Gastroesophageal sphincter (tissue), 3 donors: ENCODE results near the gene LAMA2.

Source experiments
- POLR2AphosphoS5 ChIP-seq: sonication (generic); formaldehyde crosslinking; IDR thresholded peaks from one replicate; pipeline ENCODE4 v1.6.1; 2017; ENCODE audit warnings: antibody characterized with exemption
- TF ChIP-seq, protein P1 (sequence below), 4 experiments: fragments of 200-600 bp in 2 of 4; fragments of 450-650 bp in 2 of 4; sonication (generic) in 1 of 4; IDR thresholded peaks; one replicate each; pipeline ENCODE4 v1.5.1; 2017 to 2019; ENCODE audit warnings: antibody characterized with exemption in 4 of 4, mild to moderate bottlenecking in 2 of 4, moderate library complexity in 2 of 4

DNA sequence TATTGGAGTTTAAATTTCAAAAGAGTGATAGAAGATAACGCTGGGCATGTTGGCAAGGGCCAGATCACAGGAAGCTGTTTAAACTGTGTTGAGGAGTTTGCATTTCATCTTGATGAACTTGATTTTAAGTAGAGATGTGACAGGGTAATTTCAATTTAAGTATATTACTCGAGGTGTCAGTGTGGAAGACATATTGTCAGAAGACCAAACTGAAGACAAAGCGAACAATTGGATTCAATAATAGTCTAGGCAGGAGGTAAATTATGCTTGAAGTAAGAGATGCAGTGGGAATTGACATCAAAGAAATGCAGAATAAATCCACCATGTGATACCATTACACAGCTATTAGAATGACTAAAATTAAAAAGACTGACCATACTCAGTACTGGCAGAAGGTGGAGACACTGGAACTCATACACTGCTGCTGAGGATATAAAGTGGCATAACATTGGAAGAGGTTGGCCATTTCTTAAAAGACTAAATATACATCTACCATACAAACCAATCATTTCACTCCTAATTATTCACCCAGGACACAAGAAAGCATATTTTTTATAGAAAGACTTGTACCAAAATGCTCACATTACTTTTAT is 586.2 kb downstream of the LAMA2 start:
- TF ChIP-seq, protein P1, sequence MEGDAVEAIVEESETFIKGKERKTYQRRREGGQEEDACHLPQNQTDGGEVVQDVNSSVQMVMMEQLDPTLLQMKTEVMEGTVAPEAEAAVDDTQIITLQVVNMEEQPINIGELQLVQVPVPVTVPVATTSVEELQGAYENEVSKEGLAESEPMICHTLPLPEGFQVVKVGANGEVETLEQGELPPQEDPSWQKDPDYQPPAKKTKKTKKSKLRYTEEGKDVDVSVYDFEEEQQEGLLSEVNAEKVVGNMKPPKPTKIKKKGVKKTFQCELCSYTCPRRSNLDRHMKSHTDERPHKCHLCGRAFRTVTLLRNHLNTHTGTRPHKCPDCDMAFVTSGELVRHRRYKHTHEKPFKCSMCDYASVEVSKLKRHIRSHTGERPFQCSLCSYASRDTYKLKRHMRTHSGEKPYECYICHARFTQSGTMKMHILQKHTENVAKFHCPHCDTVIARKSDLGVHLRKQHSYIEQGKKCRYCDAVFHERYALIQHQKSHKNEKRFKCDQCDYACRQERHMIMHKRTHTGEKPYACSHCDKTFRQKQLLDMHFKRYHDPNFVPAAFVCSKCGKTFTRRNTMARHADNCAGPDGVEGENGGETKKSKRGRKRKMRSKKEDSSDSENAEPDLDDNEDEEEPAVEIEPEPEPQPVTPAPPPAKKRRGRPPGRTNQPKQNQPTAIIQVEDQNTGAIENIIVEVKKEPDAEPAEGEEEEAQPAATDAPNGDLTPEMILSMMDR (IDR thresholded peaks at IDR 0.05) = no peak
- TF ChIP-seq POLR2AphosphoS5 = no peak
